T-cell (primary cell): ENCODE results near the gene MSLN. TPM values are rescaled to one million over a fixed set of nuclear protein-coding genes. Genes with fewer than 3 reads are reported as not detected.
"Not testable (repeated sequence)": the region's sequence is repeated elsewhere in the genome, so short reads cannot be mapped to it uniquely, and the experiment has no call there.

ENCODE experiments used
- ATAC-seq, 4 experiments: fragments of 200-7000 bp in 3 of 4; fragments of 150-1000 bp in 1 of 4; cut with Tn5 transposase; replicated peaks in 1 of 4; 1 replicate in 3 of 4; 2 replicates in 1 of 4; pipeline ENCODE4 v1.10.0; 2021; ENCODE audit warnings: moderate library complexity in 3 of 4, mild to moderate bottlenecking in 2 of 4, moderate number of reproducible peaks in 1 of 4
- CTCF ChIA-PET, 2 donors: fragments of 300-600 bp; sonication (Branson Sonifier 250); formaldehyde crosslinking; loops; one replicate each; lab custom pipeline; 2022; ENCODE audit warnings: antibody characterized with exemption in 2 of 2; lab: Charles Lee
- POLR2A ChIA-PET, 2 donors: fragments of 300-600 bp; sonication (Branson Sonifier 250); formaldehyde crosslinking; loops; one replicate each; lab custom pipeline; 2022; ENCODE audit warnings: antibody characterized with exemption in 2 of 2; lab: Charles Lee
- DNase-seq, 35 experiments: peaks; one replicate each; pipeline versions ENCODE4 v3.0.0 to v3.0.0-alpha.2; 2013 to 2023
- H3K27ac ChIP-seq: one replicate; pipeline ENCODE4 v1.5.1; 2013; ENCODE audit warnings: low read length
- H3K27me3 ChIP-seq, 2 experiments: replicated peaks in 1 of 2; 1 replicate in 1 of 2; 2 replicates in 1 of 2; pipeline versions ENCODE4 v1.6.1 to v1.7.0; 2013; ENCODE audit warnings: low read length in 1 of 2, mixed read lengths in 1 of 2; ENCODE audit not compliant: control insufficient read depth in 2 of 2, insufficient read depth in 2 of 2; ENCODE audit errors: extremely low read depth in 1 of 2
- H3K36me3 ChIP-seq, 2 donors: 1 replicate in 1 of 2; 2 replicates in 1 of 2; pipeline versions ENCODE4 v1.6.1 to v1.7.0; 2013; ENCODE audit warnings: low read length in 1 of 2; ENCODE audit not compliant: control insufficient read depth in 2 of 2, insufficient read depth in 1 of 2; ENCODE audit errors: extremely low read depth in 1 of 2
- H3K4me1 ChIP-seq, 2 experiments: 1 replicate in 1 of 2; 2 replicates in 1 of 2; pipeline versions ENCODE4 v1.6.1 to v1.7.0; 2013; ENCODE audit warnings: low read length in 2 of 2, mixed read lengths in 1 of 2; ENCODE audit not compliant: insufficient read depth in 2 of 2, control insufficient read depth in 1 of 2; ENCODE audit errors: extremely low read depth in 1 of 2
- H3K4me3 ChIP-seq, 2 donors: 1 replicate in 1 of 2; 2 replicates in 1 of 2; pipeline versions ENCODE4 v1.5.1 to v1.7.0; 2013; ENCODE audit warnings: mild to moderate bottlenecking in 2 of 2, low read length in 1 of 2, moderate library complexity in 1 of 2; ENCODE audit not compliant: control insufficient read depth in 1 of 2; ENCODE audit errors: extremely low read depth in 1 of 2
- H3K9me3 ChIP-seq: 2 replicates; pipeline ENCODE4 v1.7.0; 2013
- H3K27ac Mint-ChIP-seq, 2 donors: one replicate each; pipeline ENCODE4 v1.8.0; 2020 to 2021; ENCODE audit warnings: mild to moderate bottlenecking in 2 of 2, mixed read lengths in 2 of 2
- H3K27me3 Mint-ChIP-seq, 2 donors: one replicate each; pipeline ENCODE4 v1.8.0; 2021 to 2022; ENCODE audit warnings: mixed read lengths in 2 of 2
- H3K36me3 Mint-ChIP-seq: one replicate; pipeline ENCODE4 v1.8.0; 2021; ENCODE audit warnings: mixed read lengths
- H3K4me1 Mint-ChIP-seq, 3 donors: one replicate each; pipeline ENCODE4 v1.8.0; 2020 to 2022; ENCODE audit warnings: mixed read lengths in 3 of 3, mild to moderate bottlenecking in 1 of 3
- H3K4me3 Mint-ChIP-seq, 3 donors: one replicate each; pipeline ENCODE4 v1.8.0; 2020 to 2022; ENCODE audit warnings: mild to moderate bottlenecking in 3 of 3, mixed read lengths in 3 of 3, moderate library complexity in 3 of 3
- H3K9me3 Mint-ChIP-seq, 3 donors: one replicate each; pipeline ENCODE4 v1.8.0; 2020 to 2022; ENCODE audit warnings: mixed read lengths in 3 of 3
- WGBS: methylation state at CpG from one replicate; pipeline ENCODE4 v1.1.5; 2013; ENCODE audit warnings: missing lambda C conversion rate; ENCODE audit not compliant: insufficient coverage; 5-methylcytosine and 5-hydroxymethylcytosine counted together
- total RNA-seq, 35 experiments: library from RNA in 6 of 35; stranded (reverse) in 6 of 35; fragments of 120-200 nt in 1 of 35; gene quantifications; one replicate each; pipeline versions ENCODE4 v1.2.1 to v1.2.4 and lab custom pipeline; 2013 to 2026

The MSLN gene
- total RNA-seq, 5 donors from 2014 or later (not counting 1 experiment from before 2014, with no cell fraction given) = 0.55 to 0.60 TPM; not detected in 3

DNA sequence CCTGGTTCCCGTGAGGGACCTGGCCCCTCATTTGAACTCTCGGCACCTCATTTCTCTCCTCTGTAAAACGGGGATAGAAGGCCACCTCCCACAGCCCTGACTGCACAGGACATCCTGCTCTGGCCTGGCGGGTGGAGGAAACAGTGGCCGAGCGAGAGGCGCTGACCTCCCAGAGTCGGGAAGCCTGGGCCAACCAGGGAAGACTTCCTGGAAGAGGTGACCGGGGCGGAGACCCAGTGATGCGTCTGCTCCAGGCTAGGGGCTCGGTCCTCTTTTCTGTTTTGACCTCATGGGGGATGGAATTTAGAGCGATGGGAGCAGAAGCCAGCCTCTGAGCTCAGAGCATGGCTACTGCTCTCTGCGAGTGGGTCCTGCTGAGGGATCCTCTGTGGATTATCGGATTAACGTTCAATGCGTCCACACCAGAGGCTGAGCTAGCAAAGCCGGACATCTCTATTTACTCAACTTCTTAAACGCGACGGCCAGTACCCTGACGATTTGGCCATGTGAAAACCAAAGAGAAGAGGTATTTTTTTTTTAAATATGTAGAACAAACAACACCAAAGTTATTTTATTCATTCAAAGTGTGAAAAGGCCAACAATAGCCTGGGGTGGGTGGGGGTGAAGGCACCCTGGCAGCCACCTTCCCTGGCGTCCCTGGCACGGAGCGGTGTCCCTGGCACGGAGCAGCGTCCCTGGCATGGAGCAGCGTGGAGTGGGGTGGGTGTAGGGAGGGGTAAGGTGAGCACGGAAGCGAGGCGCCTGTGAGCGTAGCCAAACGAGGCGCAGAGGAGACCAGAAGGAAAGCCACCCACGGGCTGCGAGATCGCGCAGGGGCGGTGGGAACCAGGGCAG is 9.2 kb upstream of the MSLN start:
- no peak overlapping the region for H3K27ac Mint-ChIP-seq
- CTCF ChIA-PET = no interaction called here
- Histone ChIP-seq H3K36me3 (no peaks in the 10 kb centered on the region), H3K27me3 (peaks cover 0 to 15% of the 10 kb centered on the region in 2 experiments), H3K27ac (no peak overlapping the region), H3K4me3 (no peak overlapping the region), H3K9me3 (no peaks in the 10 kb centered on the region), H3K4me1 (peaks cover 0 to 4% of the 10 kb centered on the region in 2 experiments)
- no peaks in the 10 kb centered on the region for H3K36me3 Mint-ChIP-seq
- peaks cover 1% of the 10 kb centered on the region in 2 donors for H3K27me3 Mint-ChIP-seq
- POLR2A ChIA-PET = interaction anchor here in 1 of 2 donors (0.6 kb wide), 1 partner anchor 414 kb away, joined by 9 read pairs; no protein-coding TSS in a partner anchor
- H3K4me3 Mint-ChIP-seq = no peak overlapping the region
- 84% methylated on average over 30 of the region's 39 CpGs for WGBS
- H3K4me1 Mint-ChIP-seq = peaks cover 0 to 3% (median 2%) of the 10 kb centered on the region in 3 donors
- H3K9me3 Mint-ChIP-seq = peaks cover 0 to 1% (median 0%) of the 10 kb centered on the region in 3 donors
- DNase-seq = no peak
- no peak for ATAC-seq

DNA sequence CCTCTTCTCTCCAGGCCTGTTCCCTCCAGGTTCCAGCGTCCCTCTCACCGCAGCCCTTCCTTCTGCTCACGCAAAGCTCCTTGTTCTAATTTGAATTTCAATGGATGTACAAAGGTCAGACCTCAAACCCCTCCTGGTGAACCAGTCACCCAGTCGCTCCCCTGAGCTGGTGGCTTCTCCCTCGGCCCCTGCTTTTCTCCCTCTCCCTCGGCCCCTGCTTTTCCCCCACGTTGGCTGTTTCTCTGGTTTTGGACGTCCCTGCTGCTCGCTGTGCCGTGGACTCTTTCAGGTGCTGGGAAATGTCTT is 8.6 kb upstream of the MSLN start:
- H3K27me3 Mint-ChIP-seq = peaks cover 4 to 5% of the 10 kb centered on the region in 2 donors
- Histone ChIP-seq H3K9me3 (no peaks in the 10 kb centered on the region), H3K4me3 (no peak overlapping the region), H3K27me3 (peaks cover 0 to 19% of the 10 kb centered on the region in 2 experiments), H3K36me3 (no peaks in the 10 kb centered on the region), H3K4me1 (peaks cover 0 to 4% of the 10 kb centered on the region in 2 experiments), H3K27ac (no peak overlapping the region)
- H3K36me3 Mint-ChIP-seq = no peaks in the 10 kb centered on the region
- peaks cover 0 to 3% (median 0%) of the 10 kb centered on the region in 3 donors for H3K9me3 Mint-ChIP-seq
- H3K27ac Mint-ChIP-seq = no peak overlapping the region
- POLR2A ChIA-PET = no interaction called here
- DNase-seq = no peak
- no peak for ATAC-seq
- H3K4me1 Mint-ChIP-seq = peaks cover 0 to 3% (median 2%) of the 10 kb centered on the region in 3 donors
- WGBS = 81% methylated on average over 4 of the region's 10 CpGs
- CTCF ChIA-PET = no interaction called here
- no peak overlapping the region for H3K4me3 Mint-ChIP-seq

DNA sequence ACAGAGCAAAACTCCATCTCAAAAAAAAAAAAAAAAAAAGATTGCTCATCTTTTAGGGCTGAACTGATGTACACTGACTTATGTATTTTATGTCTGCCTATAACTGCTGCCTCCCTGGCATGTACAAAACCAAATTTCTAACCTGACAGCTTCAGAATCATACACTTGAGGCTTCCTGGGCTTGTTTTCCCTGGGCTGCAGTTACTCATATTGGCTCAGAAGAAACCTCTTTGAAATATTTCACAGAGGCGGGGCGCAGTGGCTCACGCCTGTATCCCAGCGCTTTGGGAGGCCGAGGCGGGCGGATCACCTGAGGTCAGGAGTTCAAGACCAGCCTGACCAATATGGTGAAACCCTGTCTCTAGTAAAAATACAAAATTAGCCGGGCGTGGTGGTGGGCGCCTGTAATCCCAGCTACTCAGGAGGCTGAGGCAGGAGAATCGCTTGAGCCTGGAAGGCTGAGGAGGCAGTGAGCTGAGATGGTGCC is 6.4 kb upstream of the MSLN start:
- H3K36me3 Mint-ChIP-seq, H3K4me3 Mint-ChIP-seq, H3K4me1 ChIP-seq, POLR2A ChIA-PET, H3K27me3 Mint-ChIP-seq, ATAC-seq, H3K27ac ChIP-seq, H3K4me1 Mint-ChIP-seq, H3K36me3 ChIP-seq, H3K27ac Mint-ChIP-seq, CTCF ChIA-PET, DNase-seq, H3K4me3 ChIP-seq, H3K9me3 ChIP-seq, H3K9me3 Mint-ChIP-seq: not testable (repeated sequence)
- WGBS = 94% methylated on average over 9 of the region's 11 CpGs
- peaks cover 0 to 22% of the 10 kb centered on the region in 2 experiments for H3K27me3 ChIP-seq

DNA sequence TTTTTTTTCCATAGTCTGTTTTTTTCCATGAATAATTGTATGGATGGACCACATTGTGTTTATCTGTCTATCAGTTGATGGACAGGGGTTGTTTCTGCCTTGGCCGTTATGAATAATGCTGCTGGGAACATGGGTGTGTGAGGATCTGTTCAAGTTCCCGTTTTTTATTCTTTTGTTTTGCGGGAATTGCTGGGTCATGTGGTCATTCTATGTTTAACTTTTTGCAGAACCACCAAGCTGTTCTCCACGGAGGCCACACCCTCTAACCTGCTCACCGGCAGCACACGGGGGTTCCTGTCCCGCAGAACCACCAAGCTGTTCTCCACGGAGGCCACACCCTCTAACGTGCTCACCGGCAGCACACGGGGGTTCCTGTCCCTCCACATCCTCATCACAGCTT is 5.9 kb upstream of the MSLN start:
- ATAC-seq = peak in 1 of 4 experiments; percentile 69
- Histone ChIP-seq H3K9me3 (no peaks in the 10 kb centered on the region), H3K4me3 (no peak overlapping the region), H3K36me3 (no peaks in the 10 kb centered on the region), H3K4me1 (peaks cover 0 to 4% of the 10 kb centered on the region in 2 experiments), H3K27me3 (peaks cover 0 to 25% of the 10 kb centered on the region in 2 experiments), H3K27ac (no peak overlapping the region)
- Mint-ChIP-seq H3K27me3 (peaks cover 6 to 10% of the 10 kb centered on the region in 2 donors), H3K36me3 (no peaks in the 10 kb centered on the region), H3K9me3 (peaks cover 0 to 3% (median 0%) of the 10 kb centered on the region in 3 donors), H3K27ac (no peak overlapping the region), H3K4me3 (no peak overlapping the region), H3K4me1 (peaks cover 2 to 6% (median 3%) of the 10 kb centered on the region in 3 donors)
- 0% methylated on average over 4 of the region's 11 CpGs for WGBS
- DNase-seq = peak in 1 of 35 experiments; percentile 21
- ChIA-PET CTCF (no interaction called here), POLR2A (no interaction called here)

DNA sequence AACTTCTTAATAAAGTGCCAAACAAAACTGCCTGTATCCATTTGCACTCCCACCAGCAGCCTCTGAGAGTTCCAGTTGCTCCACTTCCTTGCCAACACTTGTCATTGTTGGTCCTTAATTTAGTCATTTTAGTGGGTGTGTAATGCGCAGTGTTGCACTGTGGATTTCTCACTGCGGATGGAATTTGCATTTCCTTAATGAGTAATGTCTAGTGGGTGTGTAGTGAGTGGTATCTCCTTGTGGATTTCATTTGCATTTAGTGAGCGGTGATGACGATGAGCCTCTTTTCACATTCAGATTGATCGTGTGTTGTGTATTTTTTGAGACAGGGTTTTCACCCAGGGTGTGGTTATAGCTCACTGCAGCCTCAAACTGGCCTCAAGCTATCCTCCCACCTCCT is 4.1 kb upstream of the MSLN start:
- peaks cover 0 to 3% (median 0%) of the 10 kb centered on the region in 3 donors for H3K9me3 Mint-ChIP-seq
- peaks cover 2 to 6% (median 3%) of the 10 kb centered on the region in 3 donors for H3K4me1 Mint-ChIP-seq
- DNase-seq = no peak
- Histone ChIP-seq H3K27ac (no peak overlapping the region), H3K9me3 (no peaks in the 10 kb centered on the region), H3K27me3 (peaks cover 0 to 36% of the 10 kb centered on the region in 2 experiments), H3K36me3 (no peaks in the 10 kb centered on the region), H3K4me1 (peaks cover 0 to 4% of the 10 kb centered on the region in 2 experiments), H3K4me3 (no peak overlapping the region)
- H3K27ac Mint-ChIP-seq = no peak overlapping the region
- H3K36me3 Mint-ChIP-seq = no peaks in the 10 kb centered on the region
- peaks cover 8 to 10% of the 10 kb centered on the region in 2 donors for H3K27me3 Mint-ChIP-seq
- ATAC-seq = no peak
- 78% methylated on average over 1 of the region's 5 CpGs for WGBS
- CTCF ChIA-PET = no interaction called here
- POLR2A ChIA-PET = no interaction called here
- H3K4me3 Mint-ChIP-seq = no peak overlapping the region

DNA sequence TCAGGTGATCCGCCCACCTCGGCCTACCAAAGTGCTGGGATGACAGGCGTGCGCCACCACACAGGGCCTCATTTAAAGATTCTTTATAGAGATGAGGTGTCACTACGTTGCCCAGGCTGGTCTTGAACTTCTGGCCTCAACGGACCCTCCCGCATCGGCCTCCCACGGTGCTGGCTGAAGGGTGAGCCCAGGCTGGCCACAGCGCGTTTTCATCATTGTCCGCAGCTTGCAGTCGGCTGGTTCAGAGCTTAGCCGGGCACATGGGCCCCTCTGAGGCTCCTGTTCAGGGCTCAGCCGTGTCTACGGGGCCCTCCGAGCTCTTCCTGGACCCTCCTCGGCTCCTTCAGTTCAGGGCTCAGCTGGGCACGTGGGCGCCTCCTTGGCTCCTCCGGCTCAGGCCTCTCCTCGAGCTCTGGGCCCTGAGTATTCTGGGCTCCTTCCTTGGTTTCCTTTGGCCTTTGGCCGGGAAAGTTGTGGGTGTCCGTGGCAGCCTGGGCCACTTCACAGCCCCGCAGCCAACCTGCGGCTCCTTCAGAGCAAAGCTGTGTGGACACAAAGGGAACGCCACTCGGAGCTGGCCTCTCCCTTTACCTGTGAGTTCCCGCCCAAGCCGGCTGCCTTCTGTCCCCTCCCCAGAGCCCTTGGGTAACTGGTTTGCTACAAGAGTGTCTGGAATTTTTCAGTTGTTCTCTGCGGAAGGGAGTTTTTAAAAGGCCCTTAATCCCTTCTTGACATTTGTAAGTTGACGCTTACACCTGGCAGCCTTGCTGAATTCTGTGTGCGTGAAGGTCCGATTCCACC is 1.2 kb upstream of the MSLN start:
- DNase-seq (no peak), ATAC-seq (no peak)
- Histone ChIP-seq H3K9me3 (no peaks in the 10 kb centered on the region), H3K4me1 (peaks cover 0 to 4% of the 10 kb centered on the region in 2 experiments), H3K27ac (no peak overlapping the region), H3K36me3 (no peaks in the 10 kb centered on the region), H3K4me3 (no peak overlapping the region), H3K27me3 (peaks cover 0 to 35% of the 10 kb centered on the region in 2 experiments)
- Mint-ChIP-seq H3K9me3 (peaks cover 0 to 3% (median 0%) of the 10 kb centered on the region in 3 donors), H3K27ac (no peak overlapping the region), H3K4me3 (no peak overlapping the region), H3K36me3 (no peaks in the 10 kb centered on the region), H3K27me3 (peaks cover 8 to 10% of the 10 kb centered on the region in 2 donors), H3K4me1 (peaks cover 2 to 6% (median 3%) of the 10 kb centered on the region in 3 donors)
- ChIA-PET CTCF (no interaction called here), POLR2A (no interaction called here)
- WGBS = 92% methylated on average over 28 of the region's 34 CpGs
